ENCODE results near the gene MAT2A.

MAT2A gene

DNA sequence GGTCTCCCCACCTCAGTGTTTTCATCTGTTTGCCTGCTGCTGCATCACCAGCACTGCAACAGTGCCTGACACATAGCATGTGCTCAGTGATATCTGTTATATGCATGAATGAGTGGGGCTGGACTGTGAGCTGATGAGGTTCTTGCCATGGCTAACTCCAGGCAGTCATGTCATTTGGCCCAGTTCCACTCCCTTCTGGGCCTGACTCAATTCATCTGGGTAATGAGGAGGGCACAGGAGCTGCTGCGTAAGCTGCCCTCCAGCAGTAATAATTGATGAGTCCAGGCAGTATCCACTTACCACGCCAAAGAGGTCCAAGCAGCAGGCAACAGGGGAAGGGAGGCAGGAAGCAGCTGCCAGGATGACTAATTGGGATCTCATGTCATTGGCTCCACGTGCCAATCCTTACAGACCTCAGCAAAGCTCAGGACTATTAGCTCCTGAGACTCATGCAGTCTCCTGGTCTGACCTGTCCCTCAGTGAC, 34.1 kb upstream of the MAT2A start:
- Histone ChIP-seq H3K4me1 (ENCODE audit: low read depth, poor library complexity, severe bottlenecking) (no peaks in the 10 kb centered on the region), H3K4me2 (no peak overlapping the region), H3K4me3 (IDR thresholded peaks at IDR 0.05; ENCODE audit: insufficient read depth, low read depth, low read length) (no peak overlapping the region), H2AFZ (ENCODE audit: low read depth) (no peak overlapping the region), H3K79me2 (ENCODE audit: insufficient read depth, low read depth) (no peaks in the 10 kb centered on the region), H3K27ac (no peak overlapping the region), H3K27me3 (ENCODE audit: insufficient read depth, low read depth) (no peaks in the 10 kb centered on the region), H4K20me1 (ENCODE audit: insufficient read depth) (no peaks in the 10 kb centered on the region), H3K9ac (no peak overlapping the region), H3K36me3 (ENCODE audit: insufficient read depth) (no peaks in the 10 kb centered on the region)
- TF ChIP-seq, protein P1, sequence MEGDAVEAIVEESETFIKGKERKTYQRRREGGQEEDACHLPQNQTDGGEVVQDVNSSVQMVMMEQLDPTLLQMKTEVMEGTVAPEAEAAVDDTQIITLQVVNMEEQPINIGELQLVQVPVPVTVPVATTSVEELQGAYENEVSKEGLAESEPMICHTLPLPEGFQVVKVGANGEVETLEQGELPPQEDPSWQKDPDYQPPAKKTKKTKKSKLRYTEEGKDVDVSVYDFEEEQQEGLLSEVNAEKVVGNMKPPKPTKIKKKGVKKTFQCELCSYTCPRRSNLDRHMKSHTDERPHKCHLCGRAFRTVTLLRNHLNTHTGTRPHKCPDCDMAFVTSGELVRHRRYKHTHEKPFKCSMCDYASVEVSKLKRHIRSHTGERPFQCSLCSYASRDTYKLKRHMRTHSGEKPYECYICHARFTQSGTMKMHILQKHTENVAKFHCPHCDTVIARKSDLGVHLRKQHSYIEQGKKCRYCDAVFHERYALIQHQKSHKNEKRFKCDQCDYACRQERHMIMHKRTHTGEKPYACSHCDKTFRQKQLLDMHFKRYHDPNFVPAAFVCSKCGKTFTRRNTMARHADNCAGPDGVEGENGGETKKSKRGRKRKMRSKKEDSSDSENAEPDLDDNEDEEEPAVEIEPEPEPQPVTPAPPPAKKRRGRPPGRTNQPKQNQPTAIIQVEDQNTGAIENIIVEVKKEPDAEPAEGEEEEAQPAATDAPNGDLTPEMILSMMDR (conservative IDR thresholded peaks at IDR 0.05; ENCODE audit: low read depth, low read length), result no peak

DNA sequence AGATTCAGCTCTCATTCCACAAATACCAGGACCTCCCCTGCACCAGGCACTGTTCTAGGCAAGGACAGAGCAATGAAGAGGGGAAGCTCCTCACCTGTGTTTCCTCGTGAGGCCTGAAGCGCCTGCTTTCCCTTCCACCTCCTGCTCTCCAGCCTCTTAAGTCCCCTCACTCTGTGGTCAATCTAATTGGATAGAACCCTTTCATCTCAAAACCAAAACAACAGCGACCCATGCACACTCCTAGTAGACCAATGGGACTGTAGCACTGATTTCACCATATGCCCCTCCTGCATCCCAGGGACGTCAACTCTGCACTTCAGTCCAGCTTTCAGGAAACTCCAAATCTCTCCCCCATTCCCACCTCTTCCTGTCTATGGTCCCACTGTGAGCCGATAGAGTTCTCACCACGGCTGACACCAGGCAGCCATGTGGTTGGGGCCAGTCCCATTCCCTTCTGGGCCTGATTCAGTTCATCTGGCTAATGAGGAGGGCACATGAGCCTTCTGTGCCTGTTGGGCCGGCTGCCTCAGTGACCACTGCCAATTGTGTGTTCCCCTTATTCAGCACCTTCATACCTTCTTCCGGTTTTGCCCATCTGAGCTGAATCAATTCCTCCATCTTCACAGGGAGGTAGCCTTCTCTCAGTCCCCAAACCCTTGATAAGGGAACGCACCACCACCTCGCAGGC, 33.3 kb upstream of the MAT2A start:
- Histone ChIP-seq H2AFZ (ENCODE audit: low read depth) (no peak overlapping the region), H3K4me3 (IDR thresholded peaks at IDR 0.05; ENCODE audit: insufficient read depth, low read depth, low read length) (no peak overlapping the region), H3K4me2 (no peak overlapping the region), H3K4me1 (ENCODE audit: low read depth, poor library complexity, severe bottlenecking) (no peaks in the 10 kb centered on the region), H3K27me3 (ENCODE audit: insufficient read depth, low read depth) (no peaks in the 10 kb centered on the region), H3K9ac (no peak overlapping the region), H3K27ac (no peak overlapping the region), H3K79me2 (ENCODE audit: insufficient read depth, low read depth) (no peaks in the 10 kb centered on the region), H3K36me3 (ENCODE audit: insufficient read depth) (no peaks in the 10 kb centered on the region), H4K20me1 (ENCODE audit: insufficient read depth) (no peaks in the 10 kb centered on the region)
- TF ChIP-seq, protein P1 (conservative IDR thresholded peaks at IDR 0.05; ENCODE audit: low read depth, low read length), result no peak

DNA sequence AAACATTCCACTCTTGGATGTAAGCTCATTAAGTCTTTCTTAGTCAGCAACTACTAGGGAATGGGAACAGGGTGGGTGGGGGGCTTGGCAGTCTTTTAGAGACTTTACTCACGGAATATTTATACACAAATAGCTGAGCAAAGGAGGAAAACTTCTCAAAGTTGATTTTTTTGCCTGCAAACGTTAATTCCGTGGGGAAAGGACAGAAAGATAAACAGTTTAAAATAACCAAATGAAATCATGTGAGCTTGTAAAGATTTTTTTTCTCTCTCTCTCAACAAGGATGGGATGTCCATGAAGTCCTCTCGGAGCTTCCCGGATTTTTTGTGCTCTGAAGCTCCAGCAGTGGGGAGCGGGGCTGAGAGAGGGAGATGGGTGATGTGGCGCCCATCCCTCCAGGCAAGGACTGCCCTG, 32.2 kb upstream of the MAT2A start:
- Histone ChIP-seq H3K4me1 (ENCODE audit: low read depth, poor library complexity, severe bottlenecking) (no peaks in the 10 kb centered on the region), H3K36me3 (ENCODE audit: insufficient read depth) (no peaks in the 10 kb centered on the region), H4K20me1 (ENCODE audit: insufficient read depth) (no peaks in the 10 kb centered on the region), H3K27me3 (ENCODE audit: insufficient read depth, low read depth) (no peaks in the 10 kb centered on the region), H3K79me2 (ENCODE audit: insufficient read depth, low read depth) (no peaks in the 10 kb centered on the region), H2AFZ (ENCODE audit: low read depth) (no peak overlapping the region), H3K4me2 (no peak overlapping the region), H3K27ac (no peak overlapping the region), H3K4me3 (IDR thresholded peaks at IDR 0.05; ENCODE audit: insufficient read depth, low read depth, low read length) (no peak overlapping the region), H3K9ac (no peak overlapping the region)
- TF ChIP-seq, protein P1 (conservative IDR thresholded peaks at IDR 0.05; ENCODE audit: low read depth, low read length), result no peak

DNA sequence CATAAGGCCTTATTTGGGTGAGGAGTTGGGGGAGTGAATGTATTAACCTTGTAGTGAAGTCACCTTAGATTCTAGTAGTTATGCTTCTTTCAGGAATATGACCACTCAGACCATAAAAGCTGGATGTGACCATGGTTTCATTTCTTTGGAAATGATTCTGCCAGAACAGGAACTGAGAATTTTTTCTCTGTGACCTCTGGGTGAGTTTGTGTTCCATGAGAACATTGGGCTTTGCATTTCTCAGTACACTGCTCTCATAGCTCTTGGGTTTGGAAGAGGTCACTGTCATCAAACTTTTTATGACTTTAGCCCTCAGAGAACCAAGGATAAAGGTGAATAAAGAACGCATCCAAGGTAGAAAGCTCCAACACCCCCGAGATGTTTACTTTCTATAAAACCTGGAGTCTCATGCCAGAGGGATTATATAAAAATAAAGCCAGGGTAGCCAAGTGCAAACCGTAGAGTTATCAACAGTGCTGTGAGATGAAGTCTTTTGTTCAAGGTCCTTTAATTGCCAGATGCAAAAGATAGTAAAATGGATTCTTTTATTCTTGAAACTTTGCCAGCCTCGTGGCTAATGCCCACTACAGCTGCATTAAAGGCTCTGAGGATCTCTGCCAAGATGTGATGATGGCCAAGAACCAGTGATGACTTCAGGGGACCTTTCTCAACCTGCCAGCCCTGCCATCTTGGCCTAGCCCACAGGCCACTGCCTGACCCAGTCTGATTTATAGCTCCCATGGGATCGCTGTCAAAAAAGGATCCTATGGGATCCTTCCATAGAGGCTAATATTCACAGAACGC, 27.8 kb upstream of the MAT2A start:
- H3K4me3 ChIP-seq (IDR thresholded peaks at IDR 0.05; ENCODE audit: insufficient read depth, low read depth, low read length), result no peak overlapping the region
- TF ChIP-seq, protein P1 (conservative IDR thresholded peaks at IDR 0.05; ENCODE audit: low read depth, low read length), result no peak
- H3K27me3 ChIP-seq (ENCODE audit: insufficient read depth, low read depth), result no peaks in the 10 kb centered on the region
- no peak overlapping the region for H2AFZ ChIP-seq (ENCODE audit: low read depth)
- H3K36me3 ChIP-seq (ENCODE audit: insufficient read depth), result no peaks in the 10 kb centered on the region
- no peaks in the 10 kb centered on the region for H3K4me1 ChIP-seq (ENCODE audit: low read depth, poor library complexity, severe bottlenecking)
- no peak overlapping the region for H3K27ac ChIP-seq
- no peaks in the 10 kb centered on the region for H4K20me1 ChIP-seq (ENCODE audit: insufficient read depth)
- no peak overlapping the region for H3K9ac ChIP-seq
- no peaks in the 10 kb centered on the region for H3K79me2 ChIP-seq (ENCODE audit: insufficient read depth, low read depth)
- H3K4me2 ChIP-seq, result no peak overlapping the region

Data from KMS-11 (cell line).